NCI-H1417 treated with DMSO at 0.1 percent for 48 hours (cell line): ENCODE results near the gene TM9SF1.

Experiments used
- DNase-seq: peaks from one replicate; lab custom pipeline; 2025; lab: John Stamatoyannopoulos, UW

TM9SF1 gene

GRCh38 chr14:24151404-24152080, 43.7 kb downstream of the TM9SF1 start:
- no peak for DNase-seq

GRCh38 chr14:24150993-24151392, 44.2 kb downstream of the TM9SF1 start:
- DNase-seq, result no peak

GRCh38 chr14:24150567-24150966, 44.7 kb downstream of the TM9SF1 start:
- no peak for DNase-seq

DNA sequence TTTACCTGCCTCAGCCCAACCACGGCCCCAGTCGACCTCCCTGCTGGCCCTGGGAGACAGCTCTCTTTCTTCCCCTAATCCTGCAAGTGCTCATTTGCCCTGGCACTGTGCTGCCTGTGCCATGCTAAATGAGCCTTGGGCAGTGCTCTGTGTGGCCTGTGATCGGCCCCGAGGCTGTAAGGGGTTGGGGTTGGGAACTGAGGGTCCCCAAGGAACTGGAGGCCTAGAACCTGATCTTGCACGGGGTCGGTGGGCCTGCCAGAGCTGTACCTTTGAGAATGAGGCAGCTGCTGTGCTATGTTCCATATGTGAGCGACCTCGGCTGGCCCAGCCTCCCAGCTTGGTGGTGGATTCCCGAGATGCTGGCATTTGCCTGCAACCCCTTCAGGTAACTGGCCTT, 45.2 kb downstream of the TM9SF1 start:
- DNase-seq, result no peak

DNA sequence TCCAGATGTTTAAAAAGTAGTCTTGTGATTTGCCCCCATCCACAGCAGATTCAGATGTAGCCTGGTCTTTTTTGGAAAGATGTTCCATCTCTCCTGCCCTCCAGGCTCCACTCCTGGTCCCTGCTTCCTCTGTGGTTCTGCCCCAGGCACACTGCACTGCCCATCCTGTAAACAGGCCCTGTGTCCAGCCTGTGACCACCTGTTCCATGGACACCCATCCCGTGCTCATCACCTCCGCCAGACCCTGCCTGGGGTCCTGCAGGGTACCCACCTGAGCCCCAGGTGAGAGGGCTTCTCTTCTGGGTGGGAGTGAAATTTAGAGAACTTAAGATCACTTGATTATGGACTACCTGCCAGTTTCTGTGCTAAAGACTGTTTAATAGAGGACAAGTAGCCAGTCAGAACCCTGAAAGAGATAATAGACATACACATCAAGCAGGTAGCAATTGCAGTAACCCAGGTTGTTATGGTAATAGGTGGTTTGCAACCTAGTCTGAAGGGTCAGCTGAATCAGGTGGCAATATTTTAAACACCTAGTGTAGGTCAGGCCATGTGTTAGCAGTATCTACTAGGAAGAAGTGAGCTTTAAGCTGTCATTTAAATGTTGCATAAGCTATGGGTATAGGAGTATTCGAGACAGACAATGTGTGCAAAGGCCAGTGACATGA, 45.8 kb downstream of the TM9SF1 start:
- DNase-seq, result no peak

DNA sequence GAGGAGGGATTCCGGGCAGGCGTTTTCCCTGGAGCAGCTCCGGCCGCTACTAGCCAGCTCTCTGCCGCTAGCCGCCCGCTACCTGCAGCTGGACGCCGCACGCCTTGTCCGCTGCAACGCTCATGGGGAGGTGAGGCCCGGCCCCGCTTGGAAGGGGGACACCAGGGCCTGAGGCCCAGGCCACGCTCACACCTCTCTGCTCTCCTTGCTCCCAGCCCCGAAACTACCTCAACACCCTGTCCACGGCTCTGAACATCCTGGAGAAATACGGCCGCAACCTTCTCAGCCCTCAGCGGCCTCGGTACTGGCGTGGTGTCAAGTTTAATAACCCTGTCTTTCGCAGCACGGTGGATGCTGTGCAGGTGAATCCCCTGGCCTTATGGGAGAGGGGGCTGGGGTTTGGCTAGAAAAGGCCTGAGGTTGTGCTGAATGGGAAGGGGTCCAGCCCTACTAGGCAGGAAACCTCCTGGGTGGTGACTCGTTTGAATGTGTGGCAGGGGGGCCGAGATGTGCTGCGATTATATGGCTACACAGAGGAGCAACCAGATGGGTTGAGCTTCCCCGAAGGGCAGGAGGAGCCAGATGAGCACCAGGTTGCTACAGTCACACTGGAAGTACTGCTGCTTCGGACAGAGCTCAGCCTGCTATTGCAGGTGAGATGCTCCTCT, 47.3 kb downstream of the TM9SF1 start:
- DNase-seq, result no peak

DNA sequence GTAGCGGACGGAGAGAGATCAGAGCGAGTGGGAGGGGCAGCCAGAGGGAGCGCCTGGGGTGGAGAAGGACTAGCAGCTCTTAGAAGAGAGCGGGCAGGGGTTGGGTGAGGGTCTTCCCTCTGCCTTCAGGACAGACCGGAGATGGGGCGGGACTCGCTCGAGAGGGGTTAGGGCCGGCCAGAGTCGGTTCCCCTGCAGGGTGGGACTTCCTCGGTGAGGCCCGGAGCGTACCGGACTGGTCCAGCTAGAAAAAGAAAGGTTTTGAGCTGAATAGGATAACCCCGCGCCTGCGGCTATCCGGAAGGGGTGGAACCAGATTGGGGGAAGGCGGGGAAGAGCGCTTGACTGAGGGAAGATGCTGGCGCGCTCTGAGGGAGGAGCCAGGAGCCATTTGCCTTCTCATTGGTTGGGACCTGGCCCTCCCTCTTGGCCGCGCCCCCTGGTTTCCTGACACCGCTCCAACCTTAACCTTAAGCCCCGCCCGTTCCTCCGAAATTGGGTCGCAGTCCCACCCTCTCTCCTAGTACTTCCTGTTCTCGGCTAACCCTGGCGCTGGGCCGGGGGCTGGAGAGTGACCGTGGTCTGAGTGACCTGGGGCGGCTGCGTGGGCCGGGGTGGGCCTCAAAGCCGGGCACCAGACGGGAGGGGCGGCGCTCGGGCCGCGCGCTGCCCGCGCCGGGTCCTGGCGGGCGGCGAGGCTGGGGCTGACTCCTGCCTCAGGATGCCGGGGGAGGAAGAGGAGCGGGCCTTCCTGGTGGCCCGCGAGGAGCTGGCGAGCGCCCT, 48.1 kb downstream of the TM9SF1 start, which contains the start of gene RNF31:
RNF31 (plus strand) TSS at position 521 of the 783 bp plus-strand sequence; CDS start at position 722, 201 bp downstream.
- DNase-seq, result peak; percentile 90

DNA sequence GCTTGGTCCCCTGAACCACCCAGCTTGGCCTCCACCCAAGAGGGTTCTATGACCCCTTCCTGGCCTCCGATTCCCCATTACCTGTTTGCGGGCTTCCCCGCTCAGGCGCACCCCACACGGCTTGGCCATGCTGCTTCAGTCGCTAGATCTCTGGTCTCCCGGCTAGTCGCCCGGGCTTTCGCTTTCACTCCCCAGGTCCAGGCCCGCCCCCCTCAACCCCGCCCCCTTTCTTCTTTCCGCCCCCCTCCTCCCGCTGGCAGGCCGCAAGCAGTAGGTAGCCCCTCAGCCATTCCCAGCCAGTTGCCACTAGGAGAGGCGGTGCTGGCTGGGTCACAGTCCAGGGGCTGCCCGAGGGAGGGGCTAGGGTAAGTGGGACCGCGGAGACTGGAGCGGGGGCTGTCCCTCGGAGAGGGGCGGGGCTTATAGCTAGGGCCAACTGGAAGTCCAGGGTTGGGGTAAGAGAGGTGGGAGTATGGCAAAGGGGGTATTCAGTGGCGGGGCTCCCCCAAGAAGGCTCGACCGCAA, 48.7 kb downstream of the TM9SF1 start, which contains the start of gene PSME2:
PSME2 (minus strand) TSS at position 158 of the 525 bp plus-strand sequence; CDS start at position 129, 29 bp downstream.
- peak; percentile 89 for DNase-seq

DNA sequence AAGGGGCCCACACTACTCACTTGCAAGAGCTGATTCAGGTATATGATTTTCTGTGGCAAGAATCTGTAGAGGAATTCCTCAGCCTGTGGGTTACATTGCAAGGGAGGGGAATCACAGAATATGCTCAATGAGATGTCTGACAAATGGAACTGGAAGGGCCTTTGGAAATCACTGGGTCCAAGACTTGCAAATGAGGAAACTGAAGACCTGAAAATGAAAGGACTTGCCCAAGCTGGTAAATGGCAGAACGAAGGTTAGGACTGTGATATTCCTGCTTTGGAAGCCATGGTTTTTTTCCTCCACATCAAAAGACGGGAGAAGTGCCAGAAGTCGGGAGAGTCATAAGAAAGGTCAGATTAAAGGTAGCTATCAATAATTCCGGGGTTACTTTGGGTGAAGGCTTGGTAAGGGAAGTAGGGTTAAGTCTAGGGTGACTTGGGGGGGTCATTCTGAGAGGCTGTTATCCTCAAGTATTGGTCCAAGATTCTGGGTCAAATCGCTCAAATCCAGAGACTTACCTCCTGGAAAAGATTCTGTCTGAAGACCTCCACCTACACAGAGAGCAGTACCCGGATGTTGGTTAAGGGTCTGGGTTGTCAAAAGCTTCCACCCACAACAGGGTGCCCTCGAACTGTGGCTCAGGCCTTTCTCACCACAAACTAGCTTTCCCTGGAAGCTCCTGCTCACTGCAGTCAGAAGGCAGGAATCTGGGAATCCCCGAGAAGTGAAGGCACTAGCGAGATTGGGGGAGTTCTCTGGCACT, 49.4 kb downstream of the TM9SF1 start:
- DNase-seq, result no peak

DNA sequence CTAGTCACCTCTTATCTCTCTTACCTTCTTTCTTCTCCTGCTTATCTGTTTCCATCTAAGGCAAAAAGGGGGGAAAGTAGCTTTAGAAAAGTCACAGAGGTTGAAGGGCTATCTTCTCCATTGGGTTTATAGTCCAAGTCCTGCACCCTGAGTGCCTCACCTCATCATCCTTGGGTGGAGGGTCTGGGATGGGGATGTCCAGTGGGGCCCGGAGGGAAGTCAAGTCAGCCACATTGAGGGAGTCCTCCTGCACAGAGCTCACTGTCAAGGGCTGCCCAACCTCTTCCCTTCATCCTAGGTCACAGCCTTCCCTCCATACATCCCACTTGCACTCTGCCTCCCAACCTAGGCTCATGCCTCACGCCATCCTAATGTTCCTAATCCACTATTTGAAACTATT, 50.0 kb downstream of the TM9SF1 start:
- no peak for DNase-seq

GRCh38 chr14:24144451-24144850, 50.8 kb downstream of the TM9SF1 start:
- DNase-seq, result no peak

DNA sequence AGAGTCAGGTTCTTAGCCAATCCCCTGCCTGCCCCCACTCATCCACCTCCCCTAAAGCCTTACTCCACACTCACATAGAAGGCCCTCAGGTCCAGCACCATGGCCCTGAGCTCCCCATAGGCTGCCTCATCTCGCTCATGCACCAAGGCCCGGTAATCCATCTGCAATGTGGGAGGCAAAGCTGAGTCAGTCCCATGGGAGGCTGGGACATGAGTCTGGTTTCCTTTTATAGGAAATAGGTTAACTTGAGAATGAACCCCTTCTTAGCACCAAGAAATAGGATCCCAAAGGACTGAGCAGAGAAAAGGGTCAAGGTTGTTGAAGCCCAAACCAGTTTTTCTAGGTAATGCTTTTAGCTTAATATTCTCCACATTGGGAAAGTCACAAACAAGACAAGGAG, 51.7 kb downstream of the TM9SF1 start:
- DNase-seq, result no peak

DNA sequence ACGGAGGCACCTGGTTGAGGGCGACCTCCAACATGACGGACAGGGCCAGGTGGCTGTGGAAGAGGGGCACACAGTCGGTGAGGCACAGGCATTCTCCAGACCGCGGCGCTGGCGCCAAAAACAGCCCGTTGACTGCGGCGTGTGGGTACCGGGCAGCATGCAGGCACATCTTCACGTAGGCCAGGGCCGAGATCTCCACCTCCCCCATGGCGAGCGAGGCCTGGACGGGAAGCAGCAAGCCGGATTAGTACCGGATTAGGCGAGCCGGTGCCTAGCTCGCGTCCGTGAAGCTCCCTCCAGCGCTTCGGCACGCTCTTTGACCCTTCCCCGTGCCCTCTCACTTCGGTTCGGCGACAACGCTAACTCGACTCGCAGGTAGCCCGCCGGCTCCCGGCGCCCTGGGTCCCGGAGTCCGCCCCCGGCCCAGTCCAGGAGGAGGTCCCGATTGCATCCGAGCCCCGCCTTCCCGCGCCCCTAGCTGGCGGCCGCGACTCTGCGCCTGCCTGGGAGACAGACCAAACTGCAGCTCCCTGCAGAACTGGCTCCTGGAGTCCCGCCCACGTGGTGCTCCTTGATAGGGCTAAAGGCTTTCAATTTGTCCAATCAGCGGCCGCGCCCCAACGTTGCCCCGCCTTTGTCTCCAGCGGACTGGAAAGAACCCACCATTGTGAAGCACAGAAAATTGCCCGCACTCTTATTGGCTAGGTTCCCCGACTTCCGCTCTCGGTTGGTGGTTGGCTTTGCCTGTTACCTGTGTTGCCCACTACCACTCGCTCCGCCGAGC, 54.0 kb downstream of the TM9SF1 start, which contains the start of gene EMC9:
EMC9 (minus strand) TSS at position 495 of the 784 bp plus-strand sequence; CDS start at position 208, 287 bp downstream.
- peak; percentile 98 for DNase-seq

DNA sequence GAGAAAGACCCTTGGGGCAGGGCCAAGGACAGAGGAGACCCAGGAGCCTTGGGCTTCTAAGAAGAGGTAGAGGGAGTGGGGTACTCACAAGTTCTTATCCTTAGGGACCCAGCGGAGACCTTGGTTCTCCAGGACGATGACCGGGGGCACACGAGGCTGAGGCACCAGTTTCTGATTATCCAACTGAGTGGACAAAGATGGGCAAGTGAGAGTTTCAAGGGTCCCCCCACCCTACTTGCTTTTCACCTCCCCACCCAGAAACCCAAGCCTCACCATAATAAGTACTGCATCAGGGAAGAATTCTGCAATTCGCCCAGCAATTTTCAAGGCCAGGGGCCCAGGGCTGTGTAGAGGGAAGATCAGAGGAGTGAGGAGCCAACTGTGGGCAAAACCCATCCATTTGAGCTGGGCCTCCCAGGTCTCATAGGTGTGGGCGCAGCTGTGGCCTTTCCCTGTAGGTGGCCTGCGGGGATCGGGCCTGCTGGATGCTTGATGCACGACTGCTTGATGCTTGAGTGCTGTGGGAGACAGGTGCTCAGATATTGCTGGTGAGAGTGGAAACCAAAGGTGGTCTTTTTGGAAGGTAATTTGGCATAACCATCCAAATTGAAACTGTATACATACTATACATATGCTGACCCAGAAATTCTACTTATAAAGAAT, 55.8 kb downstream of the TM9SF1 start:
- DNase-seq, result no peak
